ENCODE data around the gene HTR3D.
A peak's percentile ranks its signal among the peaks of the same experiment; 100 is the strongest.
"Not testable (repeated sequence)": the region's sequence is repeated elsewhere in the genome, so short reads cannot be mapped to it uniquely, and the experiment has no call there.

The HTR3D gene, protein sequence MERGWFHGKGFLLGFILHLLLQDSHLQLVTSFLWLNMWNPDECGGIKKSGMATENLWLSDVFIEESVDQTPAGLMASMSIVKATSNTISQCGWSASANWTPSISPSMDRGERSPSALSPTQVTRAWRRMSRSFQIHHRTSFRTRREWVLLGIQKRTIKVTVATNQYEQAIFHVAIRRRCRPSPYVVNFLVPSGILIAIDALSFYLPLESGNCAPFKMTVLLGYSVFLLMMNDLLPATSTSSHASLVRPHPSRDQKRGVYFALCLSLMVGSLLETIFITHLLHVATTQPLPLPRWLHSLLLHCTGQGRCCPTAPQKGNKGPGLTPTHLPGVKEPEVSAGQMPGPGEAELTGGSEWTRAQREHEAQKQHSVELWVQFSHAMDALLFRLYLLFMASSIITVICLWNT

DNA sequence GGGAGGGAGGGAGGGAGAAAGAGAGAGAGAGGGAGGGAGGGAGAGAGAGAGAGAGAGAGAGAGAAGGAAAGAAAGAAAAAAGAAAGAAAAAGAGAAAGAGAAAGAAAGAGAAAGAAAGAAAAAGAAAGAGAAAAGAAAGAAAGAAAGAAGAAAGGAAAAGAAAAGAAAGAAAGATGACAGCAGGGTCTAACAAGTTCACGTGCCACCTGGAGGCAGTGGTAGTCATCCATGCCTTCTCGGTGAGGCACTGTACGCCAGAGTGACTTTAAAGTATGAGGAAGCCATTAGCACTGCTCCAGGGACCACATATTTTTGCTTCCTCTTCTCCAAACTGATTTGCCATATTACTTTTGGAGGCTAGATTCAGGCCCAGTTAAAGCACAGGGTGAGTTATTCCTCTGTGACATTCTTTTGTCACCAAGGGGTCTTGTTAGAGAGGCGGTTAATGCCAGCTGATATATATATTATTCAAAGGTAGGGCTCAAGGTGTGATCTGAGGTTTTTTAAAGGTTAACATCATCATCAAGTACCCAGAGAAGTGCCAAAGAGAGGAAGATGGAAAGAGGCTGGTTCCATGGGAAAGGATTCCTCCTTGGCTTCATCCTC is at the start of gene HTR3D:
HTR3D (plus strand) TSS at position 556 of the 606 bp plus-strand sequence; CDS start at position 556, 0 bp downstream.
- no peak for DNase-seq

DNA sequence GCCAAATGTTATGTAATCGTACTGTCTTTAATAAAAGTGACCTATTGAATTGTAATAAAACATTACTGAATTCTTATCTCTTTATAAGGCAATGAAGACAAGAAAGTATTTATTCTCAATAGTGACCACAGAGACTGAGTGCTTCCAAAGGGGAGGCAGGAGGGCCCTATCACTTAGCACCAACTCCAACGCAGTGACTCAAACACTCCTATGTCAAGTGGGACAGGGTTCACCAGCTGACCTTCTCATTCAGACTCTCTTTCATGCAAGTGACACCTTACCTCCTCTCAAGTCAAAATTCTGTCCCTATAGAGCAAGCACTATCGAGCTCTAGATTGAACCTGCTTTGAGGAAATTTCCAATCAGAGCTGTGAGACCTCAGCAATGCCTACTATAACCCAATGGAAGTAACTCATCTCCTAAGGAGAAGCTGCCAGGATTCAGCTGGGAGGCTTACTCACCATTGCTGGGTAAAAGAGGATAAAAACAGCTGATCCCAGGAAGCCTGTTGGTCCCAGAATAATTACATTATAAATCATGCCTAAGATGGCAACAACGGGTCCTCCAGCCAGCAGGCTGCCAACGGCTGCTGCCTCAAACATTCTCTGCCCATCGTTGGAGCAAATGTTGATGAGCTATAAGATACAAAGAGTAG is 49.4 kb upstream of the HTR3D start:
- no peak for DNase-seq

DNA sequence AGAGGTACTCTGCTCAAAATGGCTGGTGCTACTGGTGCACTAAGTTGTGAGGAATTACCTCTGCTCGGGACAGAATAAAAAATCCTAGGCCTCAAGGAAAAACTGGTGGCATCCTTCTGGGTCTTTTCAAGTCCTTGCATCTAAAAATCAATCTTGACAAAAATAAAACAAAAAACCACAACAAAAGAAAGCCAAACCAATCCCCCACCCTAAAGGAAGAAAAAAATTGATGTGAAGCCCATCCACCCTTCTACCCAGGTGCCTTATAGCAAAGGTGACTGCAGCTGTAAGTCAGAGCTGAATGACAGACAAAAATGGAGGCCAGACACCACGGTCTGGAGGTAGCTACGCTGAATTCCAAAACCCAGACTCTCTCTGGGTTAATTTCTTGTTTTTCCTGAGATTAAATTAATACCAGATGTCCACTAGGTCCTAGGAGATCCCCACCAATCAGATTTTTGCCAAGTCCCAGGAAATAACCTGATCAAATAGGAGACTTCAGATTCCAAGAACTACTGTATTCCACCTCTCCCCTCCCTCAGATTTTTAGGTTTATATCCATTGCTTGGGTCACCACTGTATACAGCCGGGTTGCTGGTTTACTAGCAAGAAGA is 47.3 kb upstream of the HTR3D start:
- DNase-seq, result no peak

DNA sequence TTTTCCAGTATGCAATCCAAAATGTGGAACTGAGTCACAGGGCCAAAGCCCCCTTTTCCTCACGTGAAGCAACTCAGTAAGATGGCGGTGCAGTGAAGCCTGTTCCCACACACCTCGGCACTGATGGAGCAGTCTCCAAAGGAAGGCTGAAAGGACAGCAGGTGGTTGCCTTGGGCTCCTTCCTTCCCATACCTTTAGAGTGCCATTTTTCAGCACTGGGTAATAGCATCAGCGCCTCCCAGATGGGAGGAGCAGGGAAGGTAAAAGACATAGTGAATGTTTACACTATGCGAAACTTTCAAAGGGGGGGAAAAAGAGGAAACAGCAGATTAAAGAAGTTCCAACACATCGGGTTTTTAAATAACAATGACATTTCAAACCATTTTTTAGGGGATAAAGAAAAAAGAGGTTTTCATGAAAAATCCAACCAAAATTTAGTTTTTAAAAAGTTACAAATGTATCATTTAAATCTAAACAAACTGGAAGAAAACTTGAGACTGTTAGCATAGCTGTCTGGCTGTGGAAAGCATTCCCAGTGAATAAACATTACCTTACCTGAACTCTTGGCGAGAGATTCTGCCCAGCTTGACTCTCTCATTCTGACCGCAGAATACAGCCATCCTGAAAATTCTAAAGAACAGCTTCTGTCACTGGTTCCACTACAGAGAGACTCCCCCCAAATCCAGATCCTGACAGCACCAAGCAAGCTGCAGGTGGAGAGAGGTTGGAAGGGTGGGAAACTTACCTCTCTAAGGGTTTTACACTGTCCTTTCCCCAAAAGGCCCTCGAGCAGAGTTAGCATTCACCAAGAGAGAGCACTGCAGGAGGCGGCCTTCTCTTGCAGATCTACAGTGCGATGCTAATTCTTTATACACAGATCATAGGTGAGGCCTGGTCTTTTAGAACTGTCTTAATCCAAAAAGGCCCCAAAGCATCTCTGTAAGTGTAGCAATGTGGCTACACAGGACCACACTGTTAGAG is 46.5 kb upstream of the HTR3D start:
- no peak for DNase-seq

DNA sequence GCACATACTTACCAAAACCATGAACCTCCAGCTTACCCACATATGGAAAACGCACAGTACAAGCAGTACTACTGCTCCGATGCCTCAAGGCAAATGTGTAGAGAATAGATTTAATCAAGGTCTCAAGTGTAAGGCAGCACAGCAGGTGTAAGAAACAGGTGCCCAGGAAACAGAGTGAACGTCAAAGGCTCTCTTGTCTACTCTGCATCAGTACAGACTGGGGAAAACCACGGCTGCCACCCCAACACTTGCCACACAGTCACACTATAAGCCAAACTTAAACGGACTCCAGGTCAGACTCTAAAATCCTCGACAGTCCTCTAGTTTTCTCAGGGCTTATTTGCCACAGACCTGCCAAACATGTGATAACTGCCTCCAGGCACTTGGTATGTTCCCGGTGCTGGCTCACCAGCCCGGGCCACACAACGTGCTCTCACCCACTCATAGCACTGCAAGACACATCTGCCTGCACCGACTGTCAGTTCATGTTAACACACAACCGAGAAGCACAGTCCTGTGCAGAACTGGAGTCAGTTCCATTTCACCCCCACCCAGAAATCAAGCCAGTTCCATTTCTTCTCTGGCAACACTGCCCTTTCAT is 44.4 kb upstream of the HTR3D start:
- no peak for DNase-seq

DNA sequence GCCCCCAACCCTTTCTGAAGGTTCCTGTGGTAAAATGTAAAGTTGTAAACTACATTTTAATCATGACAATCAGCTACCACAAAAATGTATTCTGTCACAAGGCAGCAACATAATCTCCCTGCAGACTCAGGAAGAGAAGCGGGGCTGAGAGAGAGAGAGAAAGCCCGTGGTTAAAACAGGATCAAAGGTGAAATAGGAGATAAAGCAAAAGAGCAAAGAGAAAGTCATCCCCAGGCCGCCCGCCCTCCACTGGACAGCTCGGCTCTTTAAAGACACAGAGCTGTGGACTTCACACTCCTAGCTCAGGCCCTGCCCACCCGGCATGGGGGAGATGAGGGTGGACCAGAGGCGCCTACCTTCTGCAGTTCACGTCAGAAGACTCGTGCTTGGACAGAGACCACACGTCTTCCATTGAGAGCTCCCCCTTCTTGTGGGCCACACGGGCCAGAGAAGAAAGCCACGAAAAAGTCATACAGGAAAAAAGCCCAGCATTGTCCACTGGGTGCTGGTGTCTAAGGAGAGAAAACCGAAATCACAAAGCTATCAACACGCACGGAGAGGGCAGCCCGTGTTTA is 43.2 kb upstream of the HTR3D start:
- DNase-seq, result no peak

DNA sequence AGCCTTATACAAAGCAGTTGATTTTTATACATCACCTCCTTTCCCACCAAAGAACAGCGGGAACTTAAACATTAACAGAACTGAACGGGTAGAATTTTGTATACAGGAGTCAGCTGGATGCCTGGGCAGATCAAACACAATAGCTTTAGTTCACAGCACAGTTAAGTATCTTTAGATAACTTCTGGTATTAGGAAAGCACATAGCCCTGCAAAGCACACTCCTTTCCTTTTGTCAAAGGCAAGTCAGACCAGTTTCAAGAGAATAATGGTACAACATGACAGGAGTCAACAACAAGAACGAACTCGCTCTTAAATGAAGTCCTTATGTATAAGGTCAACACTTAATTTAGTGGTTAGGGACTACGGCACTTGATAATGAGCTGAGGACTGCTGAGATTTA is 40.1 kb upstream of the HTR3D start:
- DNase-seq, result no peak

DNA sequence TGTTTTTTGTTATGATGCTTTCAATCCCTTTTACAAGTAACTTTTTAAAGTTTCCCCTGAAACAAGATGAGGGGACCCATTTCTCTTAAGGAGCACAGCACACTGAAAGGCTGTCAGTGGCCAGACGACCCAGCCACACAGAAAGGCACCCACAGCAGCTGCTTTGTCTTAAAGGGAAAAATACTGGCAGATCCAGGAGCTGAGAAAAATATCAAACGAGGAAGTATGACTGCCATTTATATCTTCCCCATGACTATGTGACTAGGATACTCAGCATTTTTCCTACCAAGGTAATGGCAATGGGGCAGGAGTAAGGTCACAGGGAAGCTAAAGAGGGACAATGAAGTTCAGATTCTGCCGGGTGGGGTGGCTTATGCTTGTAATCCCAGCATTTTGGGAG is 29.8 kb upstream of the HTR3D start:
- no peak for DNase-seq

DNA sequence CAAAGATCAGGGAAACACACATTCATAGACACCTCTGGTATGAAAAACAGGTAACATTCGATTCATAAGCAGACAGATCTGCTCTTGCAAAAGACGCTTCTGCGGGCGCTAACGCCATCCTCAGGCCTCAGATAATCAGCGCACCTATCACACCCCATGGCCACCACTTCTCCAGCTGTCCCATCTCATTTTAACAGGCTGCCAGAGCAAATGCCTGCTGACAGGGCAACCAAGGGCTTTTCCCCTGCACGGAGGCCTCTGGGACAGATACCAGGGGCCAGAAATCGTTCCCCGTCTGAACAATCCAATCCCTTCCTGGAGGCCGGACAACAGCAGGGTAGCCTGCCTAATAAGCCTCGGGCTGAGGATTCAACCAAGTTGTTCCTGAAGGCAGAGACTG is 29.1 kb upstream of the HTR3D start:
- no peak for DNase-seq

DNA sequence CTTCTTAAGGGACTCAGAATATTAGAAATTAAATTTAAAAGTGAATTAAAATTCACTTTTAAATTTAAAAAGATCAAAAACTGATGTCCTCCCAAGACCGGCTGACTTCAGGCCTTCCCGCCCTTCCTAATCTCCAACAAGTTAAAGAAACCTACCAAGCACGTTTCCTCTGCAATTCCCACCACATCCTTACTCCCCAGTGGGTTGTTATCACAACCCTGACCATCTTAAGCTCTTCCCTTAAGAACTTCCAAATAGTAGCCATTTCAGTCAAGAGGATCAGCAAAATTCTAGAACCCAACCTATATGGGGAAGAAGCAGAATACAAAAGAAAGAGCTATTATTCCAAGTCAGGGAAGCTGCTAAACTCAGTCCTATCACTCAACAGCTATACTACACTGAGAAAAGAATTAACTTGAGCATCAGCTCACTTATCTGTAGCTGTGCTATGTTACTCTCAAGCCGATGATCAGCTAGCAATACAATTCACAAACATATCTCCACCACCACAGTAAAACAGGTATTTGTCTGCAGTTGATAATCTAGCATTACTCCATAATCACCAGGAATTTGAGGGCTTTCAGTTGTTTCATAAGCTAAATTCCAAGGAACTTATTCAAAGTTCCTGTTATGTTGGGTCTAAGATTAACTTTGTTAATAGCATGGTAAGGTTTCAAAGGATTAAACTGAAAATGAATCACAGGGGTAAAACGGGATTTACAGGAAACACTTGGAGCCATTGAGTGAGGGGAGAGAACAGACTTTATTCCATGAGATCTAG is 28.2 kb upstream of the HTR3D start:
- no peak for DNase-seq

DNA sequence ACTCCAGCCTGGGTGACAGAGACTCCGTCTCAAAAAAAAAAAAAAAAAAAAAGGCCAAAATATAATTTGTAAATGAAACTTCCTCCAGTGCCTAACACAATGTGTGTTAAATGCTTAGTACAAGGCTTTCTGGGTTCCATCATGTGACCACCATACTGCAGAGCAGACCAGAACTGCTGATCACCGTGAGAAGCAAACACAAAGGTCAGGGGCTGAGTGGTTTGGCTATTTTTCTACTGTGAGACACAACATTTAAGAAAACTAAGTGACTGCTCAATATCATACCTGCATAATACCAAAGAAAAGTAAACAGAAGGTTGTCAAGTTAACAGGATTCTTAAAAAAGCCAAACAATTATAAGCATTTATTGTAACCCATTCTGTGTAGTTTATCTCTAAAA is 27.1 kb upstream of the HTR3D start:
- no peak for DNase-seq

DNA sequence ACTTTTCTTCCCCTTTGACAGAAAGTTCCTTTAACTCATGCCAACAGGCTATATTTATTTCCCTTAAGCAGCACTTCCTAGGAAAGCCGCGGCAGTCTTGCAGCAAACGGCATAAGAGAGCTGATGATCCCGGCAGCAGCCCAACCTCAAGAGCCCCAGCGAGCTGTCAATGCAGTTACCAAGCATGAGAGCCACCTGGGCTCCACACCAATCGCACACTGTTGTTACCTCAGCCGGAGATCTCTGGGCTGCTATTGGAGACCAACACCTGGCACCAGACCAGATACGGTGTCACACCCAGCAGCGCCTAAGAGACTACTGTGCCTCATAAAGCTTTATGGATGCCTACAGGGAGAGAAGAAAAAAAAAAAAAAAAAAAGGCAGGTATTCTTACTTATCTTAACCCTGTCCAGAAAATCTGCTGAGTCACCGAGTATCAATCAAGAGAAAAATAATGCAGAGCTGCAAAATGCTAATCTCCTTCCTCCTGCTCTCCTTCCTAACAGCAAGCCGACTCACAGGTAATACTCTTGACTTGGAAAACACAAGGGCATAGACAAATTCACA is 25.5 kb upstream of the HTR3D start:
- DNase-seq, result peak in 1 of 2 donors; percentile 15

DNA sequence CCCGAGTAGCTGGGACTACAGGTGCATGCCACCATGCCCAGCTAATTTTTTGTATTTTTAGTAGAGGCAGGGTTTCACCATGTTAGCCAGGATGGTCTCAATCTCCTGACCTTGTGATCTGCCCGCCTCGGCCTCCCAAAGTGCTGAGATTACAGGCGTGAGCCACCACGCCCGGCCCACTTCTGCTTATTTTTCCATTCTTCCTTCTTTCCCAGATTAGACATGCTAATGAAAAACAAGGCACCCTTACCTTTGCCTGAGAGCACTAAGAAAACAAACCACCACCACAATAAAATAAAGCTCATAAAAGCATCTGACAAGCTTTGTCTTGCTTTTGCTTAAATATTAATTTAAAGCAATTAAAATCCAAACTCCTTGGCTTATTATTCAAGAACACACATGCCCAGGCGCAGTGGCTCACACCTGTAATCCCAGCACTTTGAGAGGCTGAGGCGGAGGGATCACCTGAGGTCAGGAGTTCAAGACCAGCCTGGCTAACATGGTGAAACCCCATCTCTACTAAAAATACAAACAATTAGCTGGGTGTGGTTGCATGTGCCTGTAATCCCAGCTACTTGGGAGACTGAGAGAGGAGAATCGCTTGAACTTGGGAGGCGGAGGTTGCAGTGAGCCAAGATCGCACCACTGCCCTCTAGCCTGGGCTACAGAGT is 24.3 kb upstream of the HTR3D start:
- DNase-seq, result not testable (repeated sequence)

DNA sequence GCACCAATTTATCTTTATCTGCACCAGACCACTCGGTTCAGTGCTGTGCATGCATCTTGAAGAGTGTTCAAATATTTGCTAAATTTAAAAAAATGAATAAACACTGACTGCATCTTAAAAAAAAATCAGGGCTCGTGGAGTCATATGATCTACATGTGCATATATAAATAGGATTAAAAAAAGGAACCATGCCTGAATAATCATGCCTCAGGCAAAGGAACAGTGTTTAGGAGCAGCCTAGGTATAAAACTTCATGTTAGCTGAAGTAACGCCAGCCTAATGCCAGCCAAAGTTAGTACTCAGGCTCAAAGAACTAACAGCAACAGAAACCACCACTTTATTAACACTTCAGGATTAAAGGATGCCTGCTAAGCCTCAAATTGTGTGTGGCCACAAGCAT is 23.4 kb upstream of the HTR3D start:
- DNase-seq, result no peak

DNA sequence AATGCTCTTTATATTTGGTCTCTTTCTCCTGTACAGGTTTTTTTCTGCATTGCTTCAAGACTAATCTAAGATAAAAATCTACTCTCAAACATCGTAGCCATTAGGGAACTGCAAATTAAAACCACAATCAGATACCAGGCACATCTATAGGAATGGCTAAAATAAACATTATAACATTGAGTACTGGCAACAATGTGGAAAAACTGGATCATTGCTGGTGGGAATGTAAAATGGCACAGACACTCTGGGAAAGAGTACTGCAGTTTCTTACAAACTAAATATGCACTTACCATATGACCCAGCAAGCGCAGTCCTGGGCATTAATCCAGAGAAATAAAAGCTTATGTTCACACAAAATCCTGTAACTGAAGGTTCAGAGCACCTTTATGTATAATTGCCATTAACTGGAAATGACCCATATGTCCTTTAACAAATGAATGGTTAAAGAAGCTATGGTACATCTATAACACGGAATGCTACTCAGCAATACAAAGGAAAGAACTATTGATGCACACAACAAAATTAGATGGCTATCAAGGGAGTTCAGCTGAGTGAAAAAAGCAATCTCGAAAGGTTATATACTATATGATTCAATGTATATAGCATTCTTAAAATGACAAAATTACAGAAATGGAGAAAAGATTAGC is 20.2 kb upstream of the HTR3D start:
- DNase-seq, result no peak

DNA sequence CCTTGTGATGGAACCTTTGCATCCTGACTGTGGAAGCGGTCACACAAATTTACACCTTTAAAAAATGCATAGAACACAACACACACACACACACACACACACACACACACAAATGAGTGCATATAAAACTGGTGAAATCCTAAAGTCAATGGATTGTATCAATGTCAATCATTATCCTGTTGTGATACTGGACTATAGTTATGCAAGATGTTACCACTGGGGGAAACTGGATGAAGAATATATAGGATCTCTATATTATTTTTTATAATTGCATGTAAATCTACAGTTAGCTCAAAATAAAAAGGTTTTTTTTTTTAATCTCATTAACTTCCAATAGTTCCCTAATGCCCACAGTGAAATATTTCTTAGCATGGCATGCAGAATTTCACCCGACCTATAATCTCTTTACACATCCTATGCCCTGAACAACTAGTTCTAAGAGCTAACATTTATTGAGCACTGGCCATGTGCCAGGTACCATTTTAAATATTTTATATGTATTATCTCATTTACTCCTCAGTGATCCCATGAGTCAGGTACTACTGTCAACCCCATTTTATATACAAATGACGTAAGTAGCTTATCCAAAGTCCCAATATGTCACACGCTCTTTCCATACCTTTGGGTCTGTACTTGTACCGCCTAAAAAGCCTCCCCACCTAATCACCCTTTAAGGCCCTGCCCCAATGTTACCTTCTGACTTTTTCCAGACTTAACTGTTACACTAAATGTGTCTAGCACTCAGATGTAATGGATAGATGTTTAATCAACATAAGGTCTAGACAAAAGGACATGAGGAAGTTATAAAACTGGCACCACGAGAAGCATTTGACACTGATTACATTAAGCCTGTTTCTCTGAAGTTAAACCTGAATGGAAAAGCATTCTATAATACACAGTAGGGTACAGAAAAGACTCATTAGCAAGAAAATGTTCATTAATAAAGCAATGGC is 19.3 kb upstream of the HTR3D start:
- no peak for DNase-seq

DNA sequence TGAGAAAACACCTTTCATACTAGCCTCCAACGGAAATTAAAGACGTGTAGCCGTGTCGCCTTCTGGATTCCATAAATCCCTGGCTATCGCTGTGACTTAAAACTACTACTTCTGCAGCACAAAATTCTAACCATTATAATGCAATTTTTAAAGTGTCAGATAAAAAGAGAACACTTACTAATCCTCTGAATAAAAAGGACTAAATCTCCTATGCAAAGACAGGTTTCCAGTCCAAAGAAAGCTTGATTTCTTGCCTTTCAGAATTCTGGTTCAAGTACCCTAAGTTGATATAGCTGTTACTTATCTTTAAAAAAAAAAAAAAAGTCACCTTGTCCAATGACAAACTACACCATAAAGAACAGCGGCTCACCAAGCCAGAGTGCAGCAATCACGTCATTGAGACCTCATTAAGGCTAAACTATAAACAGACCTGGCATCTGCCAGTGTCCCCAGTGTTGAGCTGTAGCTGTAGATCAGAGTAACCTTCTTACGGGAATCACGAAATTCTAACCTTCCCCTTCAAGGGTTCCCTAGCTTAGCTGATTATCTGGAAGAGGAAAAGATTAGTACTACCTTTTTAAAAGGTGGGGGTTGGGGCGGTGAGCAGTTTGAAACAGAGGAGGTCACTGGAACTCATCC is 16.0 kb upstream of the HTR3D start:
- no peak for DNase-seq

DNA sequence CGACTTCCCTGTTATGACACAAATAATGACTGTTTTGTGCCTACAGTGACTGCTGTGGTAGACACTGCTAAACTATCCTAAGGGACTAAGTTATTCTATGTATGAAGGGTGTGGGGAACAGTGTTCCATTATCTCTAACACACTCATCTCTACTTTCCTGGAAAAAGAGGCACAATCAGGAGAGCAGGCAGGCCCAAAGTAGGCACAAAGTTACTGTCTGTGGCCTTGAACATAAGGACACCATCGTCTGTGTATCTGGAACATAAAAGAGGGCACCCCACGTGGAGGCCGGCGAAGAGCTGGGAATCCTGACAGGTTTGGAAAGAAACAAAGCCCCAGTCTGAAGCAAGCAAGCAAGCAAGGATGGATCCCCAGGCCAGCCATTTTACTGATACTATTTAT is 15.4 kb upstream of the HTR3D start:
- DNase-seq, result no peak

Measured in stimulated activated CD4-positive, alpha-beta T cell treated with anti-CD3 and anti-CD28 coated beads, Interleukin-2, amount 100 ng/mL, for 24 hours (primary cell).